ENCODE measurements around the gene CELF2. TPM values are rescaled to one million over a fixed set of nuclear protein-coding genes. Genes with fewer than 3 reads are reported as not detected.

Gene CELF2
- total and polyA plus RNA-seq, 9 of the 15 experiments (the other 6 are each of a cell fraction or from before 2014, with no cell fraction given): 4.0 to 20.3 (median 11.1) TPM

DNA sequence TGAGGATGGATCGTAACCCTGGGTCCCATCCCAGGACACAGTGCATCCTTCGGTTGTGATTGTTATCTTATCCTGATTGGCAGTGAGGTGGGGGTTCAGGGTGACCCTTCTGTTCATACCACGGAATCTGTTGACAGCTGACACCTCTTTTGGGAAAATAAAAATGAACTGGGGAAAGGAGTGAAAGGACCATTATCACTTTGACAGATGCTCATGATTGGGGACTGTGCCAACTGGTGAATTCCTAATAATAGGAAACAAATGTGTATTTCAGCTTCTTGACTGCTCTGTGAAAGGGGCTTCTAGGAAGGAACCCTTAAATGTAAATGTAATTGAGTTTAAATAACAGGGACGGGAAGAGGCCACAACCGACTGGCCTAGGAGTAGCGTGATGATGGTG is 65.4 kb downstream of the CELF2 start (continued):
- TF ChIP-seq CLOCK (CRISPR knock-in tag; IDR thresholded peaks at IDR 0.05; ENCODE audit: borderline replicate concordance): no peak

DNA sequence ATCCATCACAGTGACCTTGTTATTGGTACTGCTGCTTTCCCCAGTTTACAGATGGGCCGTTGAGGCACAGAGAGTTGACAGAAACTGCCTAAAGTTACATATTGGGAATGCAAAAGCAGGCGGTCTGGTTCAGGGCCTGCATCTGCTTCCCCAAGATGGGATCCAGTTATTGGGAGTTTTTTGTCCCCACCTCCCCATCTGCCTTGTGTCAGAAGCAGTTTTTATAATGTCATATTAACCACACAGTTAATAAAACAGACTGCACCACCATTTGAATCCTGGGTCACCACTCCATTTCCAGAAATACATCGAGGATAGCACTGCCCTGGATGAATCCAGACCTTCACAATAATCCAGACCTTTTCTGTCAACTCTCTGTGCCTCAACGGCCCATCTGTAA is 67.9 kb downstream of the CELF2 start:
- H3K79me2 ChIP-seq (ENCODE audit: control insufficient read depth, insufficient read depth, low read length): no peaks in the 10 kb centered on the region
- no peaks in the 10 kb centered on the region for H3K9me1 ChIP-seq (ENCODE audit: control insufficient read depth, insufficient read depth, low read length)
- H3K9ac ChIP-seq (ENCODE audit: insufficient read depth in 1 of 2, low read depth in 2 of 2, low read length in 2 of 2): no peak overlapping the region
- peaks cover 9 to 12% of the 10 kb centered on the region in 2 experiments; a peak in 4 of 5 replicates for H3K27me3 ChIP-seq (ENCODE audit: control insufficient read depth in 2 of 2, insufficient read depth in 2 of 2, low read length in 2 of 2)
- H4K20me1 ChIP-seq (replicated peaks; ENCODE audit: control insufficient read depth, insufficient read depth, low read length): no peaks in the 10 kb centered on the region
- H3K4me3 ChIP-seq: no peak overlapping the region
- BruUV-seq (replicated peaks): no TSS peak
- no peak overlapping the region for H3K27ac ChIP-seq (ENCODE audit: extremely low read depth, low read depth, low read length)
- in situ Hi-C loops (cut with MboI): no loop called here
- intact Hi-C loops (cut with micrococcal nuclease): no loop called here
- no peak for DNase-seq (ENCODE audit: extremely low read depth in 1 of 4, low spot score in 3 of 4)
- no peaks in the 10 kb centered on the region for H3K4me1 ChIP-seq (replicated peaks in 1 of 2; ENCODE audit: control insufficient read depth in 2 of 2, insufficient read depth in 2 of 2, low read length in 2 of 2)
- no peak for FAIRE-seq
- H2AFZ ChIP-seq (ENCODE audit: low read depth, low read length): no peak overlapping the region
- ChIA-PET POLR2A (no interaction called here), CTCF (ENCODE audit: low intra/inter-chr PET ratio) (no interaction called here)
- ATAC-seq: no peak
- H3K4me2 ChIP-seq (ENCODE audit: insufficient read depth, low read length): no peak overlapping the region
- WGBS (ENCODE audit: insufficient coverage, low coverage, missing lambda C conversion rate): 0% methylated on average over 4 of the region's 4 CpGs
- H3K9me3 ChIP-seq (replicated peaks; ENCODE audit: control insufficient read depth, insufficient read depth, low read depth, low read length): no peaks in the 10 kb centered on the region
- no peaks in the 10 kb centered on the region for H3K36me3 ChIP-seq (ENCODE audit: control insufficient read depth, insufficient read depth, low read length)
- TF ChIP-seq, protein P1, sequence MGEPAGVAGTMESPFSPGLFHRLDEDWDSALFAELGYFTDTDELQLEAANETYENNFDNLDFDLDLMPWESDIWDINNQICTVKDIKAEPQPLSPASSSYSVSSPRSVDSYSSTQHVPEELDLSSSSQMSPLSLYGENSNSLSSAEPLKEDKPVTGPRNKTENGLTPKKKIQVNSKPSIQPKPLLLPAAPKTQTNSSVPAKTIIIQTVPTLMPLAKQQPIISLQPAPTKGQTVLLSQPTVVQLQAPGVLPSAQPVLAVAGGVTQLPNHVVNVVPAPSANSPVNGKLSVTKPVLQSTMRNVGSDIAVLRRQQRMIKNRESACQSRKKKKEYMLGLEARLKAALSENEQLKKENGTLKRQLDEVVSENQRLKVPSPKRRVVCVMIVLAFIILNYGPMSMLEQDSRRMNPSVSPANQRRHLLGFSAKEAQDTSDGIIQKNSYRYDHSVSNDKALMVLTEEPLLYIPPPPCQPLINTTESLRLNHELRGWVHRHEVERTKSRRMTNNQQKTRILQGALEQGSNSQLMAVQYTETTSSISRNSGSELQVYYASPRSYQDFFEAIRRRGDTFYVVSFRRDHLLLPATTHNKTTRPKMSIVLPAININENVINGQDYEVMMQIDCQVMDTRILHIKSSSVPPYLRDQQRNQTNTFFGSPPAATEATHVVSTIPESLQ (CRISPR knock-in tag; IDR thresholded peaks at IDR 0.05): no peak
- no peak for TF ChIP-seq ZNF197 (CRISPR knock-in tag; IDR thresholded peaks at IDR 0.05; ENCODE audit: low read depth)
- no peak for TF ChIP-seq TGIF2 (CRISPR knock-in tag; IDR thresholded peaks at IDR 0.05)
- TF ChIP-seq, protein P2, sequence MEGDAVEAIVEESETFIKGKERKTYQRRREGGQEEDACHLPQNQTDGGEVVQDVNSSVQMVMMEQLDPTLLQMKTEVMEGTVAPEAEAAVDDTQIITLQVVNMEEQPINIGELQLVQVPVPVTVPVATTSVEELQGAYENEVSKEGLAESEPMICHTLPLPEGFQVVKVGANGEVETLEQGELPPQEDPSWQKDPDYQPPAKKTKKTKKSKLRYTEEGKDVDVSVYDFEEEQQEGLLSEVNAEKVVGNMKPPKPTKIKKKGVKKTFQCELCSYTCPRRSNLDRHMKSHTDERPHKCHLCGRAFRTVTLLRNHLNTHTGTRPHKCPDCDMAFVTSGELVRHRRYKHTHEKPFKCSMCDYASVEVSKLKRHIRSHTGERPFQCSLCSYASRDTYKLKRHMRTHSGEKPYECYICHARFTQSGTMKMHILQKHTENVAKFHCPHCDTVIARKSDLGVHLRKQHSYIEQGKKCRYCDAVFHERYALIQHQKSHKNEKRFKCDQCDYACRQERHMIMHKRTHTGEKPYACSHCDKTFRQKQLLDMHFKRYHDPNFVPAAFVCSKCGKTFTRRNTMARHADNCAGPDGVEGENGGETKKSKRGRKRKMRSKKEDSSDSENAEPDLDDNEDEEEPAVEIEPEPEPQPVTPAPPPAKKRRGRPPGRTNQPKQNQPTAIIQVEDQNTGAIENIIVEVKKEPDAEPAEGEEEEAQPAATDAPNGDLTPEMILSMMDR (IDR thresholded peaks at IDR 0.05 in 2 of 3, conservative IDR thresholded peaks at IDR 0.05 in 1 of 3; ENCODE audit: insufficient read depth in 2 of 3, low read depth in 1 of 3, low read length in 3 of 3): no peak
- TF ChIP-seq ZNF395 (CRISPR knock-in tag; IDR thresholded peaks at IDR 0.05): no peak
- TF ChIP-seq RB1 (IDR thresholded peaks at IDR 0.05; ENCODE audit: low read depth): no peak
- no peak for TF ChIP-seq MCM5 (IDR thresholded peaks at IDR 0.05; ENCODE audit: low read depth)
- TF ChIP-seq GATA2 (CRISPR knock-in tag; IDR thresholded peaks at IDR 0.05): no peak
- no peak for TF ChIP-seq CBX1 (IDR thresholded peaks at IDR 0.05; ENCODE audit: low read depth)
- no peak for TF ChIP-seq MED1 (CRISPR knock-in tag; IDR thresholded peaks at IDR 0.05; ENCODE audit: borderline replicate concordance)
- no peak for TF ChIP-seq ZNF311 (CRISPR knock-in tag; IDR thresholded peaks at IDR 0.05)
- no peak for TF ChIP-seq SNRNP70 (optimal IDR thresholded peaks at IDR 0.05; ENCODE audit: low read depth, low read length)
- no peak for TF ChIP-seq RFX1 (IDR thresholded peaks at IDR 0.05)

All from K562 (cell line).